Activated CD4-positive, alpha-beta memory T cell treated with anti-CD3 and anti-CD28 coated beads, Interleukin-2, amount 10 ng/mL, durations not matched to agents 7 days and 5 days (primary cell): Measurements from ENCODE around the gene TBL1XR1. TPM values are rescaled to one million over a fixed set of nuclear protein-coding genes. Genes with fewer than 3 reads are reported as not detected.
"Not testable (repeated sequence)": the region's sequence is repeated elsewhere in the genome, so short reads cannot be mapped to it uniquely, and the experiment has no call there.

Experiments
- CTCF ChIA-PET: fragments of 350-600 bp; sonication (Branson Sonifier 250); formaldehyde crosslinking; loops from one replicate; lab custom pipeline; 2021; ENCODE audit warnings: antibody characterized with exemption, inconsistent platforms; lab: Charles Lee
- POLR2A ChIA-PET: fragments of 350-600 bp; sonication (Branson Sonifier 250); formaldehyde crosslinking; loops from one replicate; lab custom pipeline; 2021; ENCODE audit warnings: antibody characterized with exemption; lab: Charles Lee
- DNase-seq: peaks from one replicate; pipeline ENCODE4 v3.0.0-alpha.2; 2020
- H3K27ac Mint-ChIP-seq: one replicate; pipeline ENCODE4 v1.8.0; 2021; ENCODE audit warnings: mild to moderate bottlenecking, mixed read lengths
- H3K27me3 Mint-ChIP-seq: one replicate; pipeline ENCODE4 v1.8.0; 2021; ENCODE audit warnings: mixed read lengths
- H3K36me3 Mint-ChIP-seq: one replicate; pipeline ENCODE4 v1.8.0; 2021; ENCODE audit warnings: low read depth, mixed read lengths
- H3K4me1 Mint-ChIP-seq: one replicate; pipeline ENCODE4 v1.8.0; 2021; ENCODE audit warnings: mixed read lengths
- H3K4me3 Mint-ChIP-seq: one replicate; pipeline ENCODE4 v1.8.0; 2021; ENCODE audit warnings: mild to moderate bottlenecking, mixed read lengths
- H3K9me3 Mint-ChIP-seq: one replicate; pipeline ENCODE4 v1.8.0; 2021; ENCODE audit warnings: mixed read lengths
- total RNA-seq, 2 experiments: library from RNA; stranded (reverse); gene quantifications; one replicate each; pipeline ENCODE4 v1.2.3, GENCODE V29; 2021

TBL1XR1 gene
- total RNA-seq, 2 experiments from 2014 or later: 178 to 187 TPM

DNA sequence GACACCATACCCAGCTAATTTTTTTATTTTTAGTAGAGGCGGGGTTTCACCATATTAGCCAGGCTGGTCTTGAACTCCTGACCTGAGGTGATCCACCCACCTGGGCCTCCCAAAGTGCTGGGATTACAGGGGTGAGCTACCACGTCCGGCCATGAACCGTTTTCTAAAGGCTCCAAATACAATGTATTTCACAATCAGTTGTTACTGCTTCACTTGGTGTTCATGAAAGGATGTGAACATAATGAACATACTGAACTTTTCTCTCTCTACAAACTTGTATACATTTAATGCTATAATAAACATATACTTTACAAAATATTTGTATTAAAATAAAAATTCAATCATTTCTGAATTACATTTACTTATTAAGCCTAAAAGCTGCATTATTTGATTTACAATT is 28.9 kb downstream of the TBL1XR1 start:
- Mint-ChIP-seq H3K4me1 (peaks cover 37% of the 10 kb centered on the region), H3K27ac (no peak overlapping the region), H3K9me3 (peaks cover 15% of the 10 kb centered on the region), H3K4me3 (no peak overlapping the region), H3K27me3 (no peaks in the 10 kb centered on the region), H3K36me3 (peaks cover 58% of the 10 kb centered on the region)
- ChIA-PET POLR2A (interaction anchor here (1.0 kb wide), 1 partner anchor 17 kb away, joined by 4 read pairs; no protein-coding TSS in a partner anchor), CTCF (no interaction called here)
- no peak for DNase-seq

DNA sequence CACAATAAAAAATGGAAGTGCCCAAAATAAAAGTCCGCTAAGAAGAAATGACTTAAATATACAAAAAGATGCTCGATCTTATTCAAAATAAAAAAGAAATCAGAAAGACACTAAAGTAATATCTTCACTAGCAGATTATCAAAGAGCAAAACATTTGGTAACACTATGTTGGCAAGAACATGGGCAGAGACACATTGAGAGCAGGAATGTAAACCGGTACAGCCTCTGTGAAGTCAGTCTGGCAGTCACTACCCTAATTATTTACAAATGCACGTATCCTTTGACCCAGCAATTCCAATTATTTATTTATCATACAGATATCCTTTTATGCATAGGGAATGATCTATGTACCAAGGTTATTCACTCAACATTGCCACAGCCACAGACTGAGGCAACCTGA is 34.5 kb downstream of the TBL1XR1 start:
- Mint-ChIP-seq H3K4me1 (peaks cover 30% of the 10 kb centered on the region), H3K27ac (no peak overlapping the region), H3K4me3 (no peak overlapping the region), H3K27me3 (no peaks in the 10 kb centered on the region), H3K36me3 (peaks cover 55% of the 10 kb centered on the region), H3K9me3 (peaks cover 12% of the 10 kb centered on the region)
- POLR2A ChIA-PET: no interaction called here
- no peak for DNase-seq
- CTCF ChIA-PET: no interaction called here

DNA sequence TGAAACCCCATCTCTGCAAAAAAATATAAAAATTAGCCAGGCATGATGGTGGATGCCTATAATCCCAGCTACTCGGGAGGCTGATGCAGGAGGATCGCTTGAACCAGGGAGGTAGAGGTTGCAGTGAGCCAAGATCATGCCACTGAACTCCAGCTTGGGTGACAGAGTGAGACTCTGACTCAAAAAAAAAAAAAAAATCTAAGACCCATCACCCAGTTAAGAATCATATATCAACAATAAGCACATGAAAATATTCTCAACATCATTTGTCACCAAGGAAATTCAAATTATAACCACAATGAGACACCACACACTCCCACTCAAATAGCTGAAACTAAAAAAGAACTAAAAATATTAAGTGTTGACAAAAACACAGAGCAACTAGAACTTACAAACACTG is 35.7 kb downstream of the TBL1XR1 start:
- Mint-ChIP-seq H3K4me1 (peaks cover 29% of the 10 kb centered on the region), H3K36me3 (peaks cover 50% of the 10 kb centered on the region)
- H3K27me3 Mint-ChIP-seq, H3K4me3 Mint-ChIP-seq, POLR2A ChIA-PET, H3K27ac Mint-ChIP-seq, H3K9me3 Mint-ChIP-seq, DNase-seq: not testable (repeated sequence)
- CTCF ChIA-PET: interaction anchor here (0.7 kb wide), 1 partner anchor 71 kb away, joined by 3 read pairs; no protein-coding TSS in a partner anchor

DNA sequence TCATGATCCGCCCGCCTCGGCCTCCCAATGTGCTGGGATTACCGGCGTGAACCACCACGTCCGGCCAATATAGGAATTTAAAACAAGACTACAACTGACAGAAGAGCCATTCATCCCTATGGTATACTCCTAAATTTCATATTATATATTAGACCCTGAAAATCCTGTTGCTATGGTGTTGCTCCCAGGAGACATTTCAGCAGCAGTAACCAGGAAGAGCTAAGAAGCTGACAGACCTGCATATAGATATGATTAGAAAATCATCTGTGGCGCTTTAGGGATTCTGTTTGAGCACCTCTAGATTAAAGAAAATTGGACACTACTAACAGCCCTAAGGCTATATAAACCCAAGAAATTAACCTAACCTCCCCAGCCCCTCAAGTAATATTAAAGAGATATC is 38.8 kb downstream of the TBL1XR1 start:
- H3K4me1 Mint-ChIP-seq: peaks cover 13% of the 10 kb centered on the region
- no peak overlapping the region for H3K4me3 Mint-ChIP-seq
- H3K36me3 Mint-ChIP-seq: peaks cover 31% of the 10 kb centered on the region
- H3K27ac Mint-ChIP-seq: no peak overlapping the region
- ChIA-PET POLR2A (interaction anchor here (1.2 to 1.4 kb wide), 2 partner anchors 14 to 536 kb away, joined by 3 read pairs; no protein-coding TSS in a partner anchor), CTCF (no interaction called here)
- H3K9me3 Mint-ChIP-seq: no peaks in the 10 kb centered on the region
- H3K27me3 Mint-ChIP-seq: no peaks in the 10 kb centered on the region
- DNase-seq: no peak

DNA sequence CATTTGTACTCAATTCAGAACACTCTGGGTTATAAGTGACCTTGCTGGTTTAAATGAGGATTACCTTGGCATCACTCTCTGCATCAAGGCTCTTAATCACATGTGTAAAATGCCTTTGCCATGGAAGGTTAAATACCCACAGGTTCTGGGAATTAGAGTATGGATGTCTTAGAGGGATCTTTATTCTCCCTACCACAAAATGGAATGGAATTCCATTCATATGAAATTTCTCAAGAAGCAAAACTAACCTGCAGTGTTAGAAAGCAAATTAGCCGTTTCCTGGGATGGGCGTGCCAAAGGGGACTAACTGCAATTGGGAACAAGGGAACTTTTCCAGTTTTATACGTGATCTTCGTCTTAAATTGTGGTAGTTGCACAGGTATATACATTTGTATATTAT is 39.8 kb downstream of the TBL1XR1 start:
- H3K9me3 Mint-ChIP-seq: no peaks in the 10 kb centered on the region
- peaks cover 19% of the 10 kb centered on the region for H3K4me1 Mint-ChIP-seq
- no peak overlapping the region for H3K27ac Mint-ChIP-seq
- POLR2A ChIA-PET: no interaction called here
- DNase-seq: no peak
- H3K4me3 Mint-ChIP-seq: no peak overlapping the region
- CTCF ChIA-PET: no interaction called here
- peaks cover 22% of the 10 kb centered on the region for H3K36me3 Mint-ChIP-seq
- H3K27me3 Mint-ChIP-seq: no peaks in the 10 kb centered on the region

DNA sequence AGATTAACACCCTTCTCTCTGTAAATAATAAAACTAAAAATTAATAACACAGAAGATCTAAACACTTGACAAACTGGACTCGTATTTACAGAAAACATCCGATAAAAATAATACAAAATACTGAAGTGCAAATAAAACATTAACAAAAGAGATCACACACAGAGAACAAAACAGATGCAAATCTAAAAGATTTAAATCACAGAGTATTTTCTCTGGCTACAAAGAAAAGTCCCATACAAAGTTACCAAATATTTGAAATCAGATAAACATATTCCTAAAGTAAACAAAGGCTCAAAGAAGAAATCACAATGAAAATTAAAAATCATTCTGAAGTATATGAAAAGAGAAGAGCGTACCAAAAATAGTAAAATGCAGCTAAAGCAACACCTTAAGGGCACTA is 42.5 kb downstream of the TBL1XR1 start:
- DNase-seq: no peak
- Mint-ChIP-seq H3K36me3 (peaks cover 14% of the 10 kb centered on the region), H3K4me3 (no peak overlapping the region), H3K27me3 (no peaks in the 10 kb centered on the region), H3K9me3 (no peaks in the 10 kb centered on the region), H3K4me1 (peaks cover 27% of the 10 kb centered on the region), H3K27ac (no peak overlapping the region)
- CTCF ChIA-PET: interaction anchor here (1.1 kb wide), 1 partner anchor 9 kb away, joined by 3 read pairs; no protein-coding TSS in a partner anchor
- POLR2A ChIA-PET: no interaction called here

DNA sequence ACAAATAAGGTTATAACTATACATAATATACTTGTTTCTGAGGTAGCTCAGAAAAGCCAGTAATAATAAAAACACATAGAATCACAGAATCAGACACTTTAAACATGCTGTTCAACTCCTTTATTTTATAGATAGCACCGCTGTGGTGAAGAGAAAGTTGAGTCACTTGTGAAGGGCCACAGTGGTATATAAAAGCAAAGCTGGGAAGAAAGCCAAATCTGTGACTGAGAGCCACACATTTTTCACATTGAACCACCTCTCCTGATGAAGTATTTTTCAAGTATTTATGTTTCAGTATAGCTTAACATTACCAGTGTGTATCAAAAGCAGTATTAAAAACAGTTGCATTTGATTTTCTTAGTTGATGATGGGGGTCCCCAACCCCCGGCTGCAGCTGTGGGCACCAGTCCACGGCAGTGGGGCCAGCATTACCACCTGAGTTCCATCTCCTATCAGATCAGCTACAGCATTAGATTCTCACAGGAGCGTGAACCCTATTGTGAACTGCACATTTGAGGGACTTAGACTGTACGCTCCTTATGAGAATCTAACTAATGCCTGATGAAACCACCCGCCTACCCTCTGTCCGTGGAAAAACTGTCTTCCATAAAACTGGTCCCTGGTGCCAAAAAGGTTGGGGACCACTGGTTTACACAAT is 46.2 kb downstream of the TBL1XR1 start:
- ChIA-PET POLR2A (interaction anchor here (0.8 to 2.0 kb wide), 6 partner anchors 9 to 209 kb away, joined by 3 to 10 read pairs (median 4); no protein-coding TSS in a partner anchor), CTCF (interaction anchor here (1.6 kb wide), 1 partner anchor 9 kb away, joined by 5 read pairs; no protein-coding TSS in a partner anchor)
- Mint-ChIP-seq H3K27ac (no peak overlapping the region), H3K4me3 (no peak overlapping the region), H3K27me3 (no peaks in the 10 kb centered on the region), H3K9me3 (no peaks in the 10 kb centered on the region), H3K36me3 (peaks cover 13% of the 10 kb centered on the region), H3K4me1 (peaks cover 41% of the 10 kb centered on the region)
- no peak for DNase-seq

DNA sequence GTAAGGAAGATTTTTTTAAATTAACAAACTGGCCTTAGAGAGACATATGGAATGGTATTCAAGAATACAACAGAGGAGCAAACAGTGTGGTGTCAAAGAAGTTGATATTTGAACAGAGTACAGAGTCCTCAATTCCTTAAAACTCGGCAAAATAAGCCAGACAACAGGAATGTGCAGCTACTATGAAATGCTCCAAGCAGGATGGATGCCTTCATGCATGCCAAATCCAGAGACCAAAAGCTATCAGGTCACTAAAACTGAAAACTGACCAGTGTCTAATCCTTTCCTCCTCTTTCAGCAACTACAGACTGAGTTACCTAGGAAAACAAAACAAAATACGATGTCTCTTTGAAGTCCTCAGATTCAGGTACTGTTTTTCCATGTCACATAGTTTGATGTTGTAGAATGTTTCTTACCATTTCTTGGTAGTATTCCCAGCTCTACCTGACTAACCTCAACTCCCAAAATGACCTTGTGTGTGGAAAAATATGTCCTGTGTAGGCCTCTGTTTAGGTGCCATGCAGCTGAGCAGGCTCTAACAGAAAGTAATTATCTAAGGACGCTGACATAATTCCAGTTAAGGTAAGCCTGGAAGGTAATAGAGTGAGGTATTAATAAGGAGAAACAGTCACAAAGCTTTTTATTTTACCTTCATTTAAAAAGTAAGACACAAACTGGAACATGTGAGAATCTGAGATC is 46.9 kb downstream of the TBL1XR1 start:
- no peak overlapping the region for H3K27ac Mint-ChIP-seq
- H3K27me3 Mint-ChIP-seq: no peaks in the 10 kb centered on the region
- H3K36me3 Mint-ChIP-seq: peaks cover 13% of the 10 kb centered on the region
- ChIA-PET CTCF (interaction anchor here (1.6 kb wide), 1 partner anchor 9 kb away, joined by 5 read pairs; no protein-coding TSS in a partner anchor), POLR2A (interaction anchor here (0.9 to 2.0 kb wide), 5 partner anchors 9 to 209 kb away, joined by 3 to 10 read pairs (median 4); no protein-coding TSS in a partner anchor)
- H3K4me1 Mint-ChIP-seq: peaks cover 48% of the 10 kb centered on the region
- DNase-seq: no peak
- H3K9me3 Mint-ChIP-seq: no peaks in the 10 kb centered on the region
- H3K4me3 Mint-ChIP-seq: no peak overlapping the region

DNA sequence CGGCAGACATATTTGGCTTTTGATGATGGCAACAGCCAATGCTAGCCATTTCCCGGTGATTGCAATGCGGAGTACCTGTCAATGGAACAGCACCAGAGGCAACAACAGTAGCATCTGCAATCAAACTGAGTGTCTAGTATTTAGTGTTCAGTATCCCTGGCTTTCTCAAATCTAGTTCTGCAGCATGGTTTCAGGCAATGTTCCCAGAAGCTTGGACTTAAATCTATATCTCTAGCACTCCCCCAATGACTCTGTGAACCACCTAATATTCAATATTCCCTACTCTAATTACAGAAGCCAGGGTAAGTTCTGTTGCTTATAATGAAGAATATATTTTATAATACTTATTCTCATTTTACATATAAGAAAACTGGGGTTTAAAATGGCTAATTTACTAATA is 48.2 kb downstream of the TBL1XR1 start:
- CTCF ChIA-PET: no interaction called here
- POLR2A ChIA-PET: interaction anchor here (0.9 kb wide), 1 partner anchor 47 kb away, joined by 3 read pairs; no protein-coding TSS in a partner anchor
- no peak overlapping the region for H3K27ac Mint-ChIP-seq
- no peaks in the 10 kb centered on the region for H3K9me3 Mint-ChIP-seq
- H3K36me3 Mint-ChIP-seq: peaks cover 10% of the 10 kb centered on the region
- peaks cover 60% of the 10 kb centered on the region for H3K4me1 Mint-ChIP-seq
- H3K27me3 Mint-ChIP-seq: no peaks in the 10 kb centered on the region
- no peak overlapping the region for H3K4me3 Mint-ChIP-seq
- no peak for DNase-seq

DNA sequence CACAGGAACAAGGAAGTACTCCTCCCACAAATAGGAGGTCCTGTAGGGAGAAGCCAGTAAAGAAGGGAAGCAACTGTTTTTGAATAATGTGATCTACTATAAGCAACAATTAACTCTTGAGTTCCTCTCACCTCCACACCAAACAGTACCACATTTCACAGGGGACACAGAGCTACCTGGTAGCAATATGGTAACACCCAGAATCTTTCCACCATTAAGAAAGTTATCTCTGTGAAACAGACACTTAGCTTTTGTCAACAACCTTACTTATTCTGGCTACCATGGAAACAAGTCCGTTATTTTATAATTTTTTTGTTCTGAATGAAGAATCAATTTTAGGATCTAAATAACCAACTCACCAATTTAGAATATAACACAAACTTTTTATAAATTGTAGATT is 49.5 kb downstream of the TBL1XR1 start:
- H3K36me3 Mint-ChIP-seq: peaks cover 15% of the 10 kb centered on the region
- POLR2A ChIA-PET: no interaction called here
- H3K27ac Mint-ChIP-seq: no peak overlapping the region
- CTCF ChIA-PET: no interaction called here
- H3K4me3 Mint-ChIP-seq: no peak overlapping the region
- H3K27me3 Mint-ChIP-seq: no peaks in the 10 kb centered on the region
- H3K4me1 Mint-ChIP-seq: peaks cover 68% of the 10 kb centered on the region
- DNase-seq: no peak
- no peaks in the 10 kb centered on the region for H3K9me3 Mint-ChIP-seq

DNA sequence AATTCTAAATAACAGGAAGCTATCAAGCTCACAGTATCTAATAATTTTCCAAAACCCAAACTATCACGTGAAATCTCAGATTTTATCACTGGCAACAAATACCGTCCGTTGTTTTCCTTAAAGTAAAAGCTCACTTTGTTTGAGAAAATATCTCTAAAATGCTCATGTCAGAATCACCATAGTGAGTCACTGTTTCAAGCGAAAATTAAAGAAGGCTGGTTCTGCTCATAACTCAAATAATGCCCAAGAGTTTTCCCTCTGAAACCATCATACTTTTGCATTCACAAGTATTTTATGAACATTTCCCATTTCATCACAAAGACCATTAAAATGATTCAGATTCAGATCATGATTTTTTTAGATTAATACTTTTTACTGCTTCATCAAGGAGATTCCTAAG is 50.6 kb downstream of the TBL1XR1 start:
- H3K4me1 Mint-ChIP-seq: peaks cover 71% of the 10 kb centered on the region
- peaks cover 15% of the 10 kb centered on the region for H3K36me3 Mint-ChIP-seq
- CTCF ChIA-PET: interaction anchor here (1.7 kb wide), 1 partner anchor 54 kb away, joined by 3 read pairs; no protein-coding TSS in a partner anchor
- no peak overlapping the region for H3K4me3 Mint-ChIP-seq
- peak overlapping the region; percentile 19 for H3K27ac Mint-ChIP-seq
- DNase-seq: no peak
- POLR2A ChIA-PET: interaction anchor here (1.0 to 6.9 kb wide), 4 partner anchors 10 to 213 kb away, joined by 3 to 59 read pairs (median 4); partner anchors contain the start of gene TBL1XR1
- no peaks in the 10 kb centered on the region for H3K27me3 Mint-ChIP-seq
- H3K9me3 Mint-ChIP-seq: no peaks in the 10 kb centered on the region

DNA sequence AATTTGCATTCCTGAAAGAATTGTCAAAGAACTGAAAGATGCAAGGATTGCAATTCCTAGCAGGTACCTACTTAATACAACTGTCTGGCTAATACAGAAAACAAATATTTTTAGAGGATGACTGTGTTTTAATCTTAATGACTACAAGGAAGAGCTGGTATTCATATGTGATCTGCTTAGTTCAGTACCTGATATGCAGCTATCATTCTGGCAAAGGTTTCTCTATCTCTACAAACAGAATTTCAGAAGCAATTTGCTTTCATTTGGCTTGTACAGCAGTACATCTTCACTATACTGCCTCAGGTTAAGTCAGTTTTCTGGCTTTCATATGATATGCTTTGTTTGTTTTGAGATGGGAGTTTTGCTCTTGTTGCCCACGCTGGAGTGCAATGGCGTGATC is 51.3 kb downstream of the TBL1XR1 start:
- H3K4me3 Mint-ChIP-seq: no peak overlapping the region
- ChIA-PET POLR2A (interaction anchor here (1.0 to 6.9 kb wide), 5 partner anchors 11 to 214 kb away, joined by 3 to 59 read pairs (median 4); partner anchors contain the start of gene TBL1XR1), CTCF (interaction anchor here (0.8 to 1.7 kb wide), 3 partner anchors 9 to 55 kb away, joined by 3 to 5 read pairs (median 3); no protein-coding TSS in a partner anchor)
- DNase-seq: no peak
- no peaks in the 10 kb centered on the region for H3K27me3 Mint-ChIP-seq
- peak overlapping the region; percentile 67 for H3K27ac Mint-ChIP-seq
- H3K36me3 Mint-ChIP-seq: peaks cover 15% of the 10 kb centered on the region
- H3K4me1 Mint-ChIP-seq: peaks cover 67% of the 10 kb centered on the region
- H3K9me3 Mint-ChIP-seq: no peaks in the 10 kb centered on the region

DNA sequence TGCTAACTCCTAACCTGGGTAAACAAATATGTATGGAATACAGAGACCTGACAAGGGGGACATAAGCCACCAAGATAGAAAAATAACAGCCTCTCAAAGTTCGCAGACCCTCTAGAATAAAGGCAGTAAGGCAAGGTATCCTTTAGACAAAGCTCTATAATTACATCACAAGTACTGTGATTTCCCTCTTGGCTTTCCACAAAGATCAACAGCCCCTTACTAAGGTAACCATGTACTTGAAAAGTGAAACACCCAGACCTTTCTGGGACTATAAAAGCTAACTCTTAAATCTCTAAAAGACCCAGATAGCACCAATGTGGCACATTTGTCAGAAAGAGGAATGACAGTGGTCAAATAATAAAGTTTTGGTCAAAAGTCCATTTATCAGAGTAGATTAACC is 51.9 kb downstream of the TBL1XR1 start:
- POLR2A ChIA-PET: interaction anchor here (1.3 to 6.9 kb wide), 4 partner anchors 39 to 462 kb away, joined by 3 to 59 read pairs (median 6); partner anchors contain the start of gene TBL1XR1
- CTCF ChIA-PET: interaction anchor here (0.8 to 2.7 kb wide), 4 partner anchors 10 to 94 kb away, joined by 3 to 7 read pairs (median 4); no protein-coding TSS in a partner anchor
- Mint-ChIP-seq H3K4me1 (peaks cover 64% of the 10 kb centered on the region), H3K27ac (peak overlapping the region; percentile 67), H3K27me3 (no peaks in the 10 kb centered on the region), H3K36me3 (peaks cover 13% of the 10 kb centered on the region), H3K9me3 (no peaks in the 10 kb centered on the region), H3K4me3 (peak overlapping the region; percentile 1)
- no peak for DNase-seq
